NB4 (cell line): ENCODE data around the gene PTGS2.

Experiments used
- DNase-seq: peaks from one replicate; pipeline ENCODE4 v3.0.0; 2010; ENCODE audit warnings: low read depth
- H3K4me3 ChIP-seq: one replicate; pipeline ENCODE4 v1.5.1; 2011; ENCODE audit warnings: mild to moderate bottlenecking, low read depth, low read length, moderate library complexity
- MYC ChIP-seq: IDR thresholded peaks from 2 replicates; pipeline ENCODE4 v1.6.1; 2011; ENCODE audit warnings: low read depth, low read length
- POLR2A ChIP-seq: IDR thresholded peaks from 2 replicates; pipeline ENCODE4 v1.6.1; 2011; ENCODE audit warnings: mild to moderate bottlenecking; ENCODE audit not compliant: insufficient read length; ENCODE audit errors: extremely low read depth
- TF ChIP-seq, protein P1 (sequence below): IDR thresholded peaks from 2 replicates; pipeline ENCODE4 v1.6.1; 2011; ENCODE audit warnings: low read depth, low read length
- TF ChIP-seq, protein P2 (sequence below): IDR thresholded peaks from one replicate; pipeline ENCODE4 v1.5.1; 2012; ENCODE audit warnings: low read depth, low read length

PTGS2 gene

DNA sequence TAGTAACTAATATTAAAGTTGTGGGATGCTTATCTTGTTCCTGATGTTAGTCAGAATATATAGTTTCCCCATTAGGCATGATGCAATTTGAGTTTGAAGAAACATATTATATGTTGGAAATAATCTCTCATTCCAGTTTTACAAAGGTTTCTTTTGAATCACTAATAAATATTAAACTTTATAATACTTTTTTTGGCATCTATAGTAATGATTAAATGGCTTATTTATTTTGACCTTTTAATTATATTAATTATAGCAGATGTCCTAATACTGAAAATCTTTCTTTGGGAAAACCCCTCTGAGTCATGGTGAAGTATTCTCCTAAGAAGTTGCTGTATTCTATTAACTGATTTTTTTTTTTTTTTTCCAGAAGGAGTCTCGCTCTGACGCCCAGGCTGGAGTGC lies 28.5 kb upstream of the PTGS2 start:
- TF ChIP-seq MYC (no peak), POLR2A (no peak)
- TF ChIP-seq, protein P1, sequence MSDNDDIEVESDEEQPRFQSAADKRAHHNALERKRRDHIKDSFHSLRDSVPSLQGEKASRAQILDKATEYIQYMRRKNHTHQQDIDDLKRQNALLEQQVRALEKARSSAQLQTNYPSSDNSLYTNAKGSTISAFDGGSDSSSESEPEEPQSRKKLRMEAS = no peak
- TF ChIP-seq, protein P2, sequence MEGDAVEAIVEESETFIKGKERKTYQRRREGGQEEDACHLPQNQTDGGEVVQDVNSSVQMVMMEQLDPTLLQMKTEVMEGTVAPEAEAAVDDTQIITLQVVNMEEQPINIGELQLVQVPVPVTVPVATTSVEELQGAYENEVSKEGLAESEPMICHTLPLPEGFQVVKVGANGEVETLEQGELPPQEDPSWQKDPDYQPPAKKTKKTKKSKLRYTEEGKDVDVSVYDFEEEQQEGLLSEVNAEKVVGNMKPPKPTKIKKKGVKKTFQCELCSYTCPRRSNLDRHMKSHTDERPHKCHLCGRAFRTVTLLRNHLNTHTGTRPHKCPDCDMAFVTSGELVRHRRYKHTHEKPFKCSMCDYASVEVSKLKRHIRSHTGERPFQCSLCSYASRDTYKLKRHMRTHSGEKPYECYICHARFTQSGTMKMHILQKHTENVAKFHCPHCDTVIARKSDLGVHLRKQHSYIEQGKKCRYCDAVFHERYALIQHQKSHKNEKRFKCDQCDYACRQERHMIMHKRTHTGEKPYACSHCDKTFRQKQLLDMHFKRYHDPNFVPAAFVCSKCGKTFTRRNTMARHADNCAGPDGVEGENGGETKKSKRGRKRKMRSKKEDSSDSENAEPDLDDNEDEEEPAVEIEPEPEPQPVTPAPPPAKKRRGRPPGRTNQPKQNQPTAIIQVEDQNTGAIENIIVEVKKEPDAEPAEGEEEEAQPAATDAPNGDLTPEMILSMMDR = no peak
- DNase-seq = no peak
- H3K4me3 ChIP-seq = no peak overlapping the region

DNA sequence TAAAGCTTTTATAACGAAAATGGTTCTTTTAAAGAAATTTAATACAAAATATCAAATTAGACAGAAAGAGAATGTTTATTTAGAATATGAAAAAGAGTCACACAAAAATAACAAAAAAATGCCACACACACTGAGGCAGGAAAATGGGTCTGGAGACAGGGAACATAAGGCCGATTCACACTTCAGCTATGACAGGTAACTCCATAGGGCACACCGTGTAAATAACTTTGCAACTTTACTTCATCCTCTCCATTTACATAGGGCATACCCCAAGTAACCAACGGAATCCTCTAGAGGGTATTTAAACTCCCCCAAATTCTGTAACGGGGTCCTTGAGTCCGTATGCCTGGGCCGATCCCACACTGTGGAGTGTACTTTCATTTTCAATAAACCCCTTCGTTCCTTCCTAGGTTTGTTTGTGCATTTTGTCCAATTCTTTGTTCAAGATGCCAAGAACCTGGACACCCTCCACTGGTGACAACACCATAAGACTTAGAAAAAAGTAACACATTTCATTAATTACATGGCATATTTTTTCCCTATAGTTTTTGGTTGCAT lies 23.1 kb upstream of the PTGS2 start:
- no peak overlapping the region for H3K4me3 ChIP-seq
- TF ChIP-seq, protein P2 = no peak
- TF ChIP-seq, protein P1 = no peak
- TF ChIP-seq POLR2A (no peak), MYC (no peak)
- DNase-seq = no peak

DNA sequence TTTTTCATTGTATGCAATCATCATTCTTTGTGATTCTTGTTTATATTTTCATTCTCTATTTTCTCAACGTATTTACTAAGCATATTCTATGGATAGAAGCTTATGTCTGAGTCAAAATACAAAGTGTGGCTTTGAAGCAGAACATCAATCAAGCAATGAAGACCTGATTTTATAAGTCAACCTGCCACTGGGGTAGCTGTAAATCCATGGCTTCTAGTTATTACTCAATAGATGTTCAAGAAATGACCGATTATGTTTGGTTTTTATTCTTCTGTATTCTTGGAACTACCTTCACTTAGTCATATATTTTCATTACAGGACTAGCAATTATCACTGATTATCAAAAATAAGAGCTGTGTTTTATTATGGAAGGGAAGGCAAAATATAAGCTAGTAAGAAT lies 20.5 kb upstream of the PTGS2 start:
- H3K4me3 ChIP-seq = no peak overlapping the region
- TF ChIP-seq MYC (no peak), POLR2A (no peak)
- TF ChIP-seq, protein P2 = no peak
- TF ChIP-seq, protein P1 = no peak
- no peak for DNase-seq

DNA sequence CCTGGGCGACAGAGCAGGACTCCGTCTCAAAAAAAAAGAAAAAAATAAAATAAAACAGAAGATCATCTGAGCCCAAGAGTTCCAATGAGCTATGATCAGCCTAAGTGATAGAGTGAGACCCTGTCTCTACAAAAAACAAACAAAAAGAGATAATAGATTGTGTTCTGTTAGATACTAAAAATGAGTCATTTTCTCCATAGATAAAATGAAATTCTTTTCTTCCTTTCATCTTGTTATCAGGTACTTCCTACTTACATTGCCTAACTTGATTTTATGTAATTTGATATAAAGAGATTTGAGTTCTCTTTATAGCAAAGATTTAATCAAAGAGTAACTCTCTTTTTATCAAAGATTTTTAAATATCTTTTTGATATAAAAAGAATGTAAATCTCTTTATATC lies 19.3 kb upstream of the PTGS2 start:
- DNase-seq = no peak
- H3K4me3 ChIP-seq = no peak overlapping the region
- TF ChIP-seq, protein P1 = no peak
- TF ChIP-seq POLR2A (no peak), MYC (no peak)
- TF ChIP-seq, protein P2 = no peak

DNA sequence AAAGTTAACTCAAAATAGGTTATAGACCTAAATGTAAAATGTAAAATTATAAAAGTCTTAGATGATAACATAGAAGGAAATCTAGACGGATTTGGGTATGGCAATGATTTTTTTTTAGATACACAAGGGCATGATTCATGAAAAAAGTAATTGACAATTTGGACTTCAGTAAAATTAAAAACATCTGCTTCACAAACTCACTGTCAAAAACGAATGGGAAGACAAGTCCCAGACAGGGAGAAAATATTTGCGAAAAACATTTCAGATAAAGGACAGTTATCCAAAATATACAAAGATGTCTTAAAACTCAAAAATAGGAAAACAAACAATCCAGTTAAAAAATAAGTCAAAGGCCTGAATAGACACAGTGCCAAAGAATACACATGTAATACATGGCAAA lies 9.7 kb upstream of the PTGS2 start:
- TF ChIP-seq MYC (no peak), POLR2A (no peak)
- TF ChIP-seq, protein P2 = no peak
- TF ChIP-seq, protein P1 = no peak
- DNase-seq = no peak

DNA sequence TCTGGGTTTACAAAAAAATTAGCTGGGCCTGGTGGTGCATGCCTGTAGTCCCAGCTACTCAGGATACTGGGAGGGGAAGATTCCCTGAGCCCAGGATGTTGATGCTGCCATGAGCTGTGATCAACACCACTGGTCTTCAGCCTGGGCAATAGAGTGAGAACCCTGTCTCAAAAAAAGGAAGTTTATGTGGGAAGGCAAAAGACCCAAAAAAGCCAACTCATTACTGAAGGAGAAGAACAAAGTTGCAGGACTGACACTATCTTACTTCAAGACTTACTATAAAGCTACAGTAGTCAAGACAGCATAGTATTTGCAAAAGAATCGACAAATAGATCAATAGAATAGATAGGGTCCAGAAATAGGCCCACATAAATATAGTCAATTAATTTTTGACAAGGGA lies 9.2 kb upstream of the PTGS2 start:
- TF ChIP-seq POLR2A = no peak
- TF ChIP-seq MYC = no peak
- TF ChIP-seq, protein P1 = no peak
- TF ChIP-seq, protein P2 = no peak
- no peak for DNase-seq
- H3K4me3 ChIP-seq = no peak overlapping the region

More for the DNA sequence above, 9.7 kb upstream of the PTGS2 start:
- no peak overlapping the region for H3K4me3 ChIP-seq
